GM13976 (cell line): ENCODE data around the gene PDE4D.

Experiments used
- DNase-seq: peaks from one replicate; pipeline ENCODE4 v3.0.0; 2012; ENCODE audit warnings: low spot score
- CTCF ChIP-seq: IDR thresholded peaks from 2 replicates; pipeline ENCODE4 v1.5.1; 2012; ENCODE audit warnings: borderline replicate concordance, mild to moderate bottlenecking; ENCODE audit not compliant: insufficient read depth; ENCODE audit errors: extremely low read depth, missing control alignments, control extremely low read depth
- in situ Hi-C: fragments of 300-500 bp; cut with MboI; formaldehyde crosslinking; loops from one replicate; pipeline ENCODE4 v1.12.0; 2022; ENCODE audit warnings: low sequenced_read_pairs, mixed read lengths, inconsistent platforms; ENCODE audit not compliant: unreplicated experiment

Gene PDE4D

DNA sequence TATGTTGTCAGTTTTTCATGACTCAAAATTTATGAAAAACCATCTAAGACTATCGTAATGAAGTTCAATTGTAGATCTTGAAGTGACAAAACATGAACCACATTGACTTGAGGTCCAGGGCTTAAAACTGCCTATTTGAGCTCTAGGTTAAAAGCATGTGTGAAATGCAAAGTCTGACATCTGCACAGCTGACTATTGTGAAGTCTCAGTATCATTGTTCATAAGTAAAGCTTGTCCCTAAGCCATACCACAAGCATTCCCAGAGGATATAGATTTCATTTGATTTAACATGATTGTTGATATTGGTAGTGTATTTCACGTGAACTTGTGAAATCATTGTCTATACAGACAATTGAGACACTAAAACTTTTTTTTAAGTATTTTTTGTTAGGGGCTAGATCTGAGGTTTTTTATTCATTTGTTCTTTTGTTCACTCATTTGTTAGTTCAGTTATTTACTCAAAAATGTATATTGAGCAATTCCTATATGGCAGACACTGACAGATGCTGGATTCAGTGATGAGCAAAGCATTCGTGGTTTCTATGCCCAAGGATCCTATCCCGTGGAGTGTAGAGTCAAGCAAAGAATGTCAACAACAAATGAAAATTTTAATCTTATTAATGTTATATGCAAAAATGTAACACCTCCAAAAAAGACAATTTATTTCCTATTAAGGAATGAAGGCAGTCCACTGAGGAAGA lies 825.4 kb downstream of the PDE4D start:
- no peak for DNase-seq
- in situ Hi-C loops: no loop called here
- TF ChIP-seq CTCF: no peak

DNA sequence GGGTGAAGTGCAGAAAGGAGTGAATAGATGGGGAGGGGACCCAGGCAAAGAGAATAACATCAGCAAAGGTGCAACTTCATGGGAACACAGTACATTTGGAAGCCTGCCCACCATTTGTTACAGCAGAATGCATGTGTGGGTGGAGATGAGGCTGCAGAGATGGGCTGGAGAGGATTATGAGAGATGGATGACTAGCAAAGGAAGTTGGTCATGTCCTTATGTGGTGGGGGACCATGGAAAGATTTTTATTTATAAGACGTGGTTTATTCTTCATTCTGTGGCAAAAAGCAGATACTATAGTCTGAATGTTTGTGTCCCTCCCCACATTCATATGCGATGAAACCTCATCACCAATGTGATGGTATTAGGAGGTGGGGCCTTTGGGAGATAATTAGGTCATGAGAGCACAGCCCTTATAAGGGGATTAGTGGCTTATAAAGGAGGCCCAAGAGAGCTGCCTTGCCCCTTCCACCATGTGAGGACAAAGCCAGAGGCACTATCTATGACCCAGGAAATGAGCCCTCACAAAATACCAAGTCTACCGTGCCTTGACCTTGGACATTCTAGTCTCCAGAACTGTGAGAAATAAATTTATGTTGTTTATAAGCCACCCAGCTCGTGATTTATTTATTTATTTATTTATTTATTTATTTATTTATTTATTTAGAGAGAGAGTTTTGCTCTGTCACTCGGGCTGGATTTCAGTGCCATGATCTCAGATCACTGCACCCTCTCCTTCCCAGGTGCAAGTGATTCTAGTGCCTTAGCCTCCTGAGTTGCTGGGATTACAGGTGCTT lies 827.0 kb downstream of the PDE4D start:
- TF ChIP-seq CTCF: no peak
- in situ Hi-C loops: no loop called here
- no peak for DNase-seq

DNA sequence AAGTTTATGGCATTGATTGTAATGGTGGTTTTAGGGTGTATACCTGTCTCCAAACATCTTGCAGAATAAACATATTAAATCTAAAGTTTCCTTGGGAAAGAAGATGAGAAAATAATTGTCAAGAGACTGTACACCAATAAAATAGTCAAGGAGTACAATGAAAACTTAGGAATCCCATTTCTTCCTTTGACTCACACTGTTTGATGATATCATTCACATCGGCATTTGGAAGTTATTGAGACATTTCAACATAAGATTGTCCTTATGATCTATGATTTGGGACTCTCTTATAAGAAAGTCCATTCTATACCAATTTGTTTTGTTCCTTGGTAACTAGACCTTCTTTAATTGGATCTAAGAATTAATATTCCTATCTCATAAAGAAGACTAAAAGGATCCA lies 828.0 kb downstream of the PDE4D start:
- TF ChIP-seq CTCF: no peak
- in situ Hi-C loops: no loop called here

GRCh38 chr5:59064293-59064692 lies 829.2 kb downstream of the PDE4D start:
- in situ Hi-C loops: no loop called here
- TF ChIP-seq CTCF: no peak
- DNase-seq: no peak

More for the DNA sequence above, 828.0 kb downstream of the PDE4D start:
- DNase-seq: no peak

DNA sequence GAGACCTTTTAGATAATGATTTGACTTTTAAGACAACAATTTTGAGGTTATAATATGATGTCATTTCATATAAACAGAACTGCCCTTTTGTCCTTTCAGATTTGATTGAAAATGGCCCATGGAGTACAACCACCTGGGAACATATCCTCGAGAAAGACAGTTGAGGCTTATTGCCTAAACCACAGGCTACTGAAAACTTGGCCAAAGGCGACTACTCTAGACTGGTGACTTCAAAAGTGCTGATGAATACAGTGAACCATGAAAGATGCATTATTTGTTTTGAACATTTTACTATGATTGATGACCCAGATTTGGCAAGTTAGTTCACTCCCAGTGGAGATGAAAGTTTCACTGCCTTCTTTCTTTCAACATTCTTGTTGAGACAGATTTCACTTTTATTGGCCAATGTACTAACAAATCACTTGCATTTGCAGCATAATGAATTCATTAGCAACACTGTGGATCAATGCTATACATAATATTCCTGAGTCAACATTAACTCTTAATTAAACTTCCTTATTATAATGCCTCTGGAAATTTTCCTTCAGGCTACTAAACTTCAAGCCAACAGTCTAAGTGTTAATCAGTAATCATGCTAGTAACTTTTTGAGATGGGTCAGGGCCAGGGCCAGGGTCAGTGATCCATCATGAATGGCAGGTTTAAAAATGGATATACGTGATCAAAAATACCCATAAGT lies 830.4 kb downstream of the PDE4D start:
- TF ChIP-seq CTCF: no peak
- no peak for DNase-seq
- in situ Hi-C loops: no loop called here

DNA sequence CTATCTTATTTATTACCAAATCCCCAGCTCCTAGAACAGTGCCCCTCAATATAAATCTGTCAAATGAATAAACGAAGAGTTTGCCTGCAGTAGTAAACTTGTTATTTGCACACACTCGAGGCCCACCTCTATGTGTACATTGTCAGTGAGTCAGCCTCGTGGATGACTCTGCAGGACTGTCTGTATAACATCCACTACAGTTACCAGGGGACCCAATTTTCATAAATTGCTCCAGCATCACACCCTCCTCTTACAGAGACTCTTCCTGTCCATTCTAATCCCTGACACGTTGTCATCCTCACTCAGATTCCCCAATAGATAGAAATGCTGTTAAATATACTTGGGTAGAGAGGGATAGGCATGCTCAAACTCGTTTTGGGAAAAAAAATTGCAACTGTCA lies 832.1 kb downstream of the PDE4D start:
- TF ChIP-seq CTCF: no peak
- DNase-seq: no peak
- in situ Hi-C loops: no loop called here
